ENCODE results near the gene THAP11.

THAP11 gene

DNA sequence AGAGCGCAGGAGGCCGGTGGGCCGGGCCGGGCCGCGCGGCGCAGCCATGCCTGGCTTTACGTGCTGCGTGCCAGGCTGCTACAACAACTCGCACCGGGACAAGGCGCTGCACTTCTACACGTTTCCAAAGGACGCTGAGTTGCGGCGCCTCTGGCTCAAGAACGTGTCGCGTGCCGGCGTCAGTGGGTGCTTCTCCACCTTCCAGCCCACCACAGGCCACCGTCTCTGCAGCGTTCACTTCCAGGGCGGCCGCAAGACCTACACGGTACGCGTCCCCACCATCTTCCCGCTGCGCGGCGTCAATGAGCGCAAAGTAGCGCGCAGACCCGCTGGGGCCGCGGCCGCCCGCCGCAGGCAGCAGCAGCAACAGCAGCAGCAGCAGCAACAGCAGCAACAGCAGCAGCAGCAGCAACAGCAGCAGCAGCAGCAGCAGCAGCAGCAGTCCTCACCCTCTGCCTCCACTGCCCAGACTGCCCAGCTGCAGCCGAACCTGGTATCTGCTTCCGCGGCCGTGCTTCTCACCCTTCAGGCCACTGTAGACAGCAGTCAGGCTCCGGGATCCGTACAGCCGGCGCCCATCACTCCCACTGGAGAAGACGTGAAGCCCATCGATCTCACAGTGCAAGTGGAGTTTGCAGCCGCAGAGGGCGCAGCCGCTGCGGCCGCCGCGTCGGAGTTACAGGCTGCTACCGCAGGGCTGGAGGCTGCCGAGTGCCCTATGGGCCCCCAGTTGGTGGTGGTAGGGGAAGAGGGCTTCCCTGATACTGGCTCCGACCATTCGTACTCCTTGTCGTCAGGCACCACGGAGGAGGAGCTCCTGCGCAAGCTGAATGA, 606 bp downstream of the THAP11 start:
- Mint-ChIP-seq H3K4me3 (peak overlapping the region; percentile 86), H3K36me3 (ENCODE audit: insufficient read depth) (peaks cover 12% of the 10 kb centered on the region), H3K27ac (ENCODE audit: low read depth) (peak overlapping the region; percentile 90), H3K27me3 (no peaks in the 10 kb centered on the region), H3K9me3 (no peaks in the 10 kb centered on the region), H3K4me1 (peaks cover 32% of the 10 kb centered on the region)
- DNase-seq (ENCODE audit: low spot score in 2 of 2): peak; percentile 47 to 53
- ATAC-seq (replicated peaks; ENCODE audit: extremely low read depth, poor library complexity, severe bottlenecking): peak; percentile 29

DNA sequence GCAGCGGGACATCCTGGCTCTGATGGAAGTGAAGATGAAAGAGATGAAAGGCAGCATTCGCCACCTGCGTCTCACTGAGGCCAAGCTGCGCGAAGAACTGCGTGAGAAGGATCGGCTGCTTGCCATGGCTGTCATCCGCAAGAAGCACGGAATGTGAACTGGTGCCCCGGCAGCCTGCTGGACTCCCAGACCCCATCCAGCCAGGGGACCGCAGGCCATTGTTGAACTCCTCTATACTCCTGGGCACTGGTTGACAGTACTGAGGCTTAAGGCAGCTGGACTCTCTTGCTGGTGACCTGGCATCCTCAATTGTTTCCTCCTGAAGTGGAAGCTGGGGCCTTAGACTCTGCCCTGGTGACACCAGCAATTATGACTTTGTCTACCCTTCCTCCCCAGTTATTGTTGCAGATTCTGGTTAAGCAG, 1.2 kb downstream of the THAP11 start:
- no peak for ATAC-seq (replicated peaks; ENCODE audit: extremely low read depth, poor library complexity, severe bottlenecking)

DNA sequence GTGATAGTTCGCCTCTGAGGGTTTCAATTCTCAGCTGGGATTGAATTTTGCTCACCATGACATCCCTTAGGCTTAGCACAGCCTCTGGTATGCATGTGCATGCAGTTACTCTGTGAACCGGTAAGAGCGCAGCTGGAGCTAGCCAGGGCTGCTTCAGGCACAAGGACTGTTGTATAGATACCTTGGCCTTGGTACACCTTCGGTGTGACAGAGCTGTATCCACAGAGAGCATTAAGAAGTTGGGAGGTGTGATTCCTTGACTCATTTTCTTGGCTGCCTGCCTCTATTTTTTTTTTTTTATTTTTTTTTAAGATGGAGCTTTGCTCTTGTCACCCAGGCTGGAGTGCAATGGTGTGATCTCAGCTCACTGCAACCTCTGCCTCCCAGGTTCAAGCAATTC, 2.4 kb downstream of the THAP11 start:
- Mint-ChIP-seq H3K4me3 (peak overlapping the region; percentile 86), H3K27me3 (no peaks in the 10 kb centered on the region), H3K36me3 (ENCODE audit: insufficient read depth) (peaks cover 12% of the 10 kb centered on the region), H3K9me3 (no peaks in the 10 kb centered on the region), H3K4me1 (peaks cover 36% of the 10 kb centered on the region), H3K27ac (ENCODE audit: low read depth) (no peak overlapping the region)
- ATAC-seq (replicated peaks; ENCODE audit: extremely low read depth, poor library complexity, severe bottlenecking) (no peak), DNase-seq (ENCODE audit: low spot score in 2 of 2) (no peak)

More for the DNA sequence above, 1.2 kb downstream of the THAP11 start:
- H3K4me3 Mint-ChIP-seq: peak overlapping the region; percentile 86
- DNase-seq (ENCODE audit: low spot score in 2 of 2): no peak
- peak overlapping the region; percentile 90 for H3K27ac Mint-ChIP-seq (ENCODE audit: low read depth)
- H3K4me1 Mint-ChIP-seq: peaks cover 36% of the 10 kb centered on the region
- no peaks in the 10 kb centered on the region for H3K9me3 Mint-ChIP-seq
- no peaks in the 10 kb centered on the region for H3K27me3 Mint-ChIP-seq
- H3K36me3 Mint-ChIP-seq (ENCODE audit: insufficient read depth): peaks cover 12% of the 10 kb centered on the region

DNA sequence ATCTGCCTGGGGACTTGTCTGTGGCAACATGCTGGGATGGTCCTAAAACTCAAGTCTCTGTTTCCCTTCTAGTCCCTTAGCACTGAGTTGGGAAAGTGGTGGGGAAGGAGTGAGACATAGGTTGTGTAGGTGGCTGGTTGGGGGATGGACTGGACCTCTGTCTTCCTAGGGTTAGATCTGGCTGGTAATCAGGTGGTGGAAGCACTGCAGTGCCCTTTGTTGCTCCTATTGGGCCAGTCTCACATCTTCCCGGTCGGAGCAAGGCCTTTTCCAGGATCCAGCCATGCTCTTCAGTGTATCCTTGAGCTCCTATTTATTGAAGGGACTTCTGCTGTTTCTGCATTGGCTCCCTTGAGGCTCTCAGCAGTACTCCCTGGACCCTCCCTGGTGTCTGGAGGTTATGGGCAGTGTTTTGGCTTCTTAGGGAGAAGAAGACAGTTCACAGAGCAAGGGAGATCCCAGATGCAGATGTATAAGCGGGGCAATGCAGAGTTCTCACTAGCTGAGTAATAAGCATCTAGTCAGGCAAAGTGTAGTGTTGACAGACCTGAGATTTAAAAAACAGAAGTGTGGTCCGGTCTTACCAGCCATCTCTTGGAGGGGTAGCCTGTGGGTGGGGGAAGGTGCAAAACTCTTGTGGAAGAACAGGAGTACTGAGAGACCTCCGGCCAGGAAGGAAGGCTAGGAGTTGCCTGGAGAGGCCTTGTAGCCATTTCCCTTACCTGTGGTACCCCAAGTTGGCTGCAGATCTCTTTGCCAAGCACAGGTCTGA, 3.4 kb downstream of the THAP11 start:
- Mint-ChIP-seq H3K36me3 (ENCODE audit: insufficient read depth) (peaks cover 12% of the 10 kb centered on the region), H3K9me3 (no peaks in the 10 kb centered on the region), H3K27ac (ENCODE audit: low read depth) (peak overlapping the region; percentile 80), H3K27me3 (no peaks in the 10 kb centered on the region), H3K4me3 (peak overlapping the region; percentile 82), H3K4me1 (peaks cover 36% of the 10 kb centered on the region)
- DNase-seq (ENCODE audit: low spot score in 2 of 2): no peak
- no peak for ATAC-seq (replicated peaks; ENCODE audit: extremely low read depth, poor library complexity, severe bottlenecking)

DNA sequence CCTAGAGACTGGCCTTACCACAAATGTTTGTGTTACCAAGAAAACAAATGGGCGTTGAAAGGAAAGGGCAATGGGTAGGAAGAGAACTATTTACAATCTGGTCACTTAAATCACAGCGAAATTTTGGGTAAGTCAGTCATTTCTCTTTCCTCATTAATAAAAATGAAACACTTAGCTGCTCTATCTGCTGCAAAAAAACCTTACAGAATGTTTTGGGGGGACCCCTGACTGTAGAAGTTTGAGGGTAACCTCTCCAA, 3.9 kb downstream of the THAP11 start:
- peak overlapping the region; percentile 80 for H3K27ac Mint-ChIP-seq (ENCODE audit: low read depth)
- H3K36me3 Mint-ChIP-seq (ENCODE audit: insufficient read depth): peaks cover 12% of the 10 kb centered on the region
- peak overlapping the region; percentile 82 for H3K4me3 Mint-ChIP-seq
- peaks cover 36% of the 10 kb centered on the region for H3K4me1 Mint-ChIP-seq
- ATAC-seq (replicated peaks; ENCODE audit: extremely low read depth, poor library complexity, severe bottlenecking) (no peak), DNase-seq (ENCODE audit: low spot score in 2 of 2) (no peak)
- H3K9me3 Mint-ChIP-seq: no peaks in the 10 kb centered on the region
- no peaks in the 10 kb centered on the region for H3K27me3 Mint-ChIP-seq

DNA sequence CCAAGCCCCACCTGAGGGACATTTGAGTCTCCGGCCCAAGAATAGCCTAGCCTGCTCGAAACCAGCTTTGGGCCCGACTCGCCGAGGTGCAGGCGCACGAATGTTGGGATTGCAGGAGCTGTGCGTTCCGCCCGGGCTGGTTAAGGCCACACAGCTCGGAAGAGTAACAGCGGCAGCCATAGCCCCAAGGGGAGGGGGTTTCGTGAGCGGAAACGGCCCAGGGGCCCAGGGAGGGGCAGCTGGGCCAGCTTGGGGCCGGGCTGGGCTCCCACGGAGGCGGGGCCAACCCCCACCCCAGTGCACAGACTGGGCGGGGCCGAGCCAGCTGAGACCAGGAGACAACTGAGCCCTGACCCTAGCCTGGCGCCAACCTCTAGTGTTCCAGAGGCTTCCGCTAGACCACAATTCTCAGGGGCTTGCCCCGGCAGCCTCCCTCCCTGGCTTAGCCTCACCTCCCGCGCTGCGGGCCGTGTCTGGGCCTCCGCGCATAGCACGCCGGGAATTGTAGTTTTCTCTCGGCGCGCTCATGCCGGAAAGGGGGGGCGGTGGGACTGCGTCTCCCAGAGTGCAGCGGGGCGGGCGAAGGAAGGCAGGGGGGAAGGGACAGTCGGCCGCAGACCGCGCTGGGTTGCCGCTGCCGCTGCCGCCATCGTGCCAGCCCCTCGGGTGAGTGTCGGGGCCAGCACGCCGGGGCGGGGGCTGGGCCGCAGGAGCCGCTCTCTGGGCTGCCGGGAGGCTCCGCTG, 4.4 kb downstream of the THAP11 start, which contains the start of gene NUTF2:
Gene NUTF2 (plus strand): TSS at position 614 of the 744 bp plus-strand sequence. CDS start 18,198 bp downstream, outside the sequence.
- no peaks in the 10 kb centered on the region for H3K9me3 Mint-ChIP-seq
- H3K36me3 Mint-ChIP-seq (ENCODE audit: insufficient read depth): peaks cover 12% of the 10 kb centered on the region
- peak within 1 kb of the TSS; percentile 82 for H3K4me3 Mint-ChIP-seq
- peaks cover 36% of the 10 kb centered on the region for H3K4me1 Mint-ChIP-seq
- DNase-seq (ENCODE audit: low spot score in 2 of 2) (peak; percentile 92 to 93), ATAC-seq (replicated peaks; ENCODE audit: extremely low read depth, poor library complexity, severe bottlenecking) (peak; percentile 66)
- peak within 1 kb of the TSS; percentile 80 for H3K27ac Mint-ChIP-seq (ENCODE audit: low read depth)
- no peaks in the 10 kb centered on the region for H3K27me3 Mint-ChIP-seq

DNA sequence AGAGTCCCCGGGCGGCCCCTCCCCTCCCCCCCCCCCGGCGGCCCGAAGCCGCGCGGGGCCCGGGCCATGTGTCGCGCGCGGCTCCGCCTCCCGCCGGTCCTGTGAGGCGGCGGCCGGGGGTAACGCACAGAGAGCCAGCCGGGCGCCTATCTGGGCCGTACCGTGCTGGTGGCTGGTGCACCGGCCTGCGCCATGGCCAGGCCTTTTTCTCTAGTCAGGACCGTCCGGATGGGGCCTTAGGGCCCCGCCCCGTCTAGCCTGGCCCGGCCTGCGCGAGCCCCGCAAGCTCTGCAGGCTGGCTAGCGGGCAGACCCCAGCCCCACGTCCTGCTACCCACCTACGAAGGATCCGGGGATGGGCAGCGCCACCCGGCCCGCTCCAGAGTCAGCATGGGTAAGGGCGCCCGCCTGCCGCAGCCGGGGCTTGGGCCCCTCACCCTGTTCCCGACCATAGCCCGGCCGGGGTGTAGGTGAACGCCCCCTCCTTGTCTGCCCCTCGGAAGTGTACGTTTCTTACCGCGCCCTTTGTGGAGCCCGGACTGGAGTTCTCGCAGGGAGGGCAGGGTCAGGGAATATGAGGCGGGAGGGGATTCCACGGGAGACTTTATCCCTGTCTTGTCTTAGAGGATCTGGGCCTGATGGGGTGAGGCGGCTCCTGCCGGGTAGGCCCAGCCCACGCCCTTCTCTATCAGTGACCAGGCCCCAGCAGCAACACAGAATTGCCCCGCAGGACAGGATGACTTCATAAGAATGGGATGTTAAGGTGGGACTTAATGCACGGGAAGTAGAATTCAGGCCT, 5.1 kb downstream of the THAP11 start, which contains the start of gene CENPT:
Gene CENPT (minus strand): TSS at position 630 of the 798 bp plus-strand sequence. CDS start 13,834 bp downstream, outside the sequence.
- peaks cover 36% of the 10 kb centered on the region for H3K4me1 Mint-ChIP-seq
- no peaks in the 10 kb centered on the region for H3K9me3 Mint-ChIP-seq
- ATAC-seq (replicated peaks; ENCODE audit: extremely low read depth, poor library complexity, severe bottlenecking) (peak; percentile 53), DNase-seq (ENCODE audit: low spot score in 2 of 2) (no peak)
- no peaks in the 10 kb centered on the region for H3K27me3 Mint-ChIP-seq
- peaks cover 9% of the 10 kb centered on the region for H3K36me3 Mint-ChIP-seq (ENCODE audit: insufficient read depth)
- H3K27ac Mint-ChIP-seq (ENCODE audit: low read depth): peak within 1 kb of the TSS; percentile 80
- H3K4me3 Mint-ChIP-seq: peak within 1 kb of the TSS; percentile 82

DNA sequence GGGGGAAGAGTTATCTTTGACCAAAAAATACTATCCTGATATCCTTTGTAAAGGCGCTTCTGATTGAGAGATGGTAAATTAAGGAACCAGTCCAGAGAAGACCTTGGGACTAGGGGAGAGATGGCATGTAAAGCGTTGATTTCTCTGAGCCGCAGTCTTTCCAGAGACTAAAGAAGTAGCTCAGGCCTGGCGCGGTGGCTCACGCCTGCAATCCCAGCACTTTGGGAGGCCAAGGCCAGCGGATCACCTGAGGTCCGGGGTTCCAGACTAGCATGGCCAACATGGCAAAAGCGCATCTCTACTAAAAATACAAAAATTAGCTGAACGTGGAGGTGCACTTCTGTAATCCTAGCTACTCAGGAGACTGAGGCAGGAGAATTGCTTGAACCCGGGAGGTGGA, 6.0 kb downstream of the THAP11 start:
- Mint-ChIP-seq H3K27ac (ENCODE audit: low read depth) (no peak overlapping the region), H3K9me3 (no peaks in the 10 kb centered on the region), H3K36me3 (ENCODE audit: insufficient read depth) (peaks cover 3% of the 10 kb centered on the region), H3K4me3 (peak overlapping the region; percentile 82), H3K4me1 (peaks cover 31% of the 10 kb centered on the region), H3K27me3 (no peaks in the 10 kb centered on the region)
- DNase-seq (ENCODE audit: low spot score in 2 of 2) (no peak), ATAC-seq (replicated peaks; ENCODE audit: extremely low read depth, poor library complexity, severe bottlenecking) (no peak)

DNA sequence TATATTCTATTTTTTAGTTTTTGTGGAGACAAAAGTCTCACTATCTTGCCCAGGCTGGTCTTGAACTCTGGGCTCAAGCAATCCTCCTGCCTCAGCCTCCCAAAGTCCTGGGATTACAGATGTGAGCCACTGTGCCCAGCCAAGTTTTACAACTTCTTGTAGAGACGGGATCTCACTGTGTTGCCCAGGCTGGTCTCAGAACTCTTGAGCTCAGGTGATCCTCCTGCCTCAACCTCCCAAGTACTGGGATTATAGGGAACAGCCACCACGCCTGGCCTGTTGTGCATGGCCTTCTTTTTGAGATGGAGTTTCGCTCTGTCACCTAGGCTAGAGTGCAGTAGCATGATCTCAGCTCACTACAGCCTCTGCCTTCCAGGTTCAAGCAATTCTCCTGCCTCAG, 11.6 kb downstream of the THAP11 start:
- ATAC-seq (replicated peaks; ENCODE audit: extremely low read depth, poor library complexity, severe bottlenecking) (no peak), DNase-seq (ENCODE audit: low spot score in 2 of 2) (no peak)
- no peak overlapping the region for H3K4me3 Mint-ChIP-seq
- H3K9me3 Mint-ChIP-seq: no peaks in the 10 kb centered on the region
- H3K27ac Mint-ChIP-seq (ENCODE audit: low read depth): no peak overlapping the region
- no peaks in the 10 kb centered on the region for H3K27me3 Mint-ChIP-seq
- peaks cover 28% of the 10 kb centered on the region for H3K4me1 Mint-ChIP-seq
- H3K36me3 Mint-ChIP-seq (ENCODE audit: insufficient read depth): peaks cover 3% of the 10 kb centered on the region

DNA sequence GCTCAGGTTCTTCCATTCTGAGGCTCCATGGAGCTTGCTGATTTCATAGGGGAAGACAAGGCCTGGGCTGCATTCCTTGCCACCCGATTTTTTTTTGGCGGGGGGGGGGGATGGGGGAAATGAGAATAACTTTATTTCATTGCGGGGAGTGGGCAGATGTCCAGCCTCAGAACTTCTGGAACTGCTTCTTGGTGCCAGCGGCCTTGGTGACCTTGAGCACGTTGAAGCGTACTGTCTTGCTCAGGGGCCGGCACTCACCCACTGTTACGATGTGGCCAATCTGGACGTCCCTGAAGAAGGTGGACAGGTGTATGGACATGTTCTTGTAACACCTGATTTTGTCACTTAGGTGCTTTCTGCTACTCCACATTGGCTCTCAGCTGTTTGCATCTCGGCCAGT, 13.7 kb downstream of the THAP11 start:
- Mint-ChIP-seq H3K4me1 (peaks cover 33% of the 10 kb centered on the region), H3K27ac (ENCODE audit: low read depth) (no peak overlapping the region), H3K36me3 (ENCODE audit: insufficient read depth) (peaks cover 3% of the 10 kb centered on the region), H3K9me3 (no peaks in the 10 kb centered on the region), H3K4me3 (no peak overlapping the region), H3K27me3 (no peaks in the 10 kb centered on the region)
- DNase-seq (ENCODE audit: low spot score in 2 of 2): no peak
- ATAC-seq (replicated peaks; ENCODE audit: extremely low read depth, poor library complexity, severe bottlenecking): no peak

DNA sequence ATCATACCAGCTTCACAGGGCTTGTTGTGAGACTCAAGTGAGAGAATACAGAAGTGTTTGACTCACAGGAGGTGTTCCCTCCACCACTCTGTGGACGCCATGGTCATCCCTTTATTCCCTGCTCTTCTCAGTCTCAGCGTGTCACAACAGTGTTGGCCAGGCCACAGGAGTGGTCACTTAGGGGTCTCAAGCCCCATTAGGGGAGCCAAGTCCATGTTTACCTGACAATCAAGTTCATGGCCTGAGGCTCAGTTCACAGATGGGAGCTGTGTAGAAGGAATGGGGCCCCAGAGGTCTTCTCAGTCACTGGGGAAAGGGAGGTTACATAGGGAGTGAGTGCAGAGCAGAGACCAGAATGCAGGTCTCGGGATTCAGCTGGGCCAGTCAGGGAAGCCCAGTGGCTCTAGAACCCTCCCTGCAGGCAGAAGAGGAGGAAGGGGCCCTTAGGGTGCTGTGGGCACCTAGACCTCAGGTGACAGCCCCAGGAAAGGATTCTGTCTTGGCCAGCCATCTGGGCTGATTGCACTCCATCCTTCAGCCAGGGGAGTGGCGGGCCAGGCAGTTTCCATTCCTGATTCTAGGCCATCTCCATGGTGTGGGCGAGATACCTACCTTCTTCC, 14.9 kb downstream of the THAP11 start:
- DNase-seq (ENCODE audit: low spot score in 2 of 2): no peak
- H3K4me3 Mint-ChIP-seq: no peak overlapping the region
- no peaks in the 10 kb centered on the region for H3K27me3 Mint-ChIP-seq
- no peaks in the 10 kb centered on the region for H3K9me3 Mint-ChIP-seq
- H3K36me3 Mint-ChIP-seq (ENCODE audit: insufficient read depth): peaks cover 8% of the 10 kb centered on the region
- H3K4me1 Mint-ChIP-seq: peaks cover 33% of the 10 kb centered on the region
- ATAC-seq (replicated peaks; ENCODE audit: extremely low read depth, poor library complexity, severe bottlenecking): no peak
- peak overlapping the region; percentile 66 for H3K27ac Mint-ChIP-seq (ENCODE audit: low read depth)

Data from central memory CD8-positive, alpha-beta T cell (primary cell).